GM23338 (cell line): ENCODE data around the gene CD38. TPM values are rescaled to one million over a fixed set of nuclear protein-coding genes. Genes with fewer than 3 reads are reported as not detected.

Source experiments
- ATAC-seq: fragments of 200-7000 bp; cut with Tn5 transposase; 3 replicates; pipeline ENCODE4 v1.9.1; 2020
- DNase-seq: peaks from one replicate; pipeline ENCODE4 v3.0.0-alpha.2; 2015; ENCODE audit warnings: low spot score
- H2AFZ ChIP-seq: fragments of 200-600 bp; sonication (generic); 2 replicates; pipeline ENCODE4 v1.8.0; 2016; ENCODE audit warnings: antibody characterized with exemption, mild to moderate bottlenecking, moderate library complexity
- H3F3A ChIP-seq: fragments of 200-600 bp; sonication (generic); replicated peaks from 2 replicates; pipeline ENCODE4 v1.8.0; 2017; ENCODE audit warnings: antibody characterized with exemption, mixed run types, low read depth
- H3K27ac ChIP-seq: fragments of 200-600 bp; sonication (generic); 2 replicates; pipeline ENCODE4 v1.6.1; 2016; ENCODE audit warnings: low read depth
- H3K27me3 ChIP-seq: fragments of 200-600 bp; sonication (generic); 2 replicates; pipeline ENCODE4 v1.8.0; 2016; ENCODE audit warnings: mild to moderate bottlenecking, mixed run types, moderate library complexity; ENCODE audit not compliant: insufficient read depth
- H3K36me3 ChIP-seq: fragments of 200-600 bp; sonication (generic); 2 replicates; pipeline ENCODE4 v1.8.0; 2016; ENCODE audit warnings: mild to moderate bottlenecking; ENCODE audit not compliant: insufficient read depth
- H3K4me1 ChIP-seq: fragments of 200-600 bp; sonication (generic); 2 replicates; pipeline ENCODE4 v1.8.0; 2016; ENCODE audit warnings: mild to moderate bottlenecking, moderate library complexity; ENCODE audit not compliant: insufficient read depth
- H3K4me2 ChIP-seq: fragments of 200-600 bp; sonication (generic); 2 replicates; pipeline ENCODE4 v1.7.1; 2017; ENCODE audit warnings: mixed run types
- H3K4me3 ChIP-seq: fragments of 200-600 bp; sonication (generic); 2 replicates; pipeline ENCODE4 v1.6.1; 2016; ENCODE audit warnings: mixed run types
- H3K79me2 ChIP-seq: fragments of 200-600 bp; sonication (generic); replicated peaks from 2 replicates; pipeline ENCODE4 v1.8.0; 2017; ENCODE audit warnings: mild to moderate bottlenecking; ENCODE audit not compliant: insufficient read depth
- H3K9me2 ChIP-seq: fragments of 200-600 bp; sonication (generic); 2 replicates; pipeline ENCODE4 v1.8.0; 2017; ENCODE audit not compliant: insufficient read depth
- H4K20me1 ChIP-seq: fragments of 200-600 bp; sonication (generic); replicated peaks from 2 replicates; pipeline ENCODE4 v1.8.0; 2017; ENCODE audit warnings: mild to moderate bottlenecking; ENCODE audit not compliant: insufficient read depth
- H3K27ac Mint-ChIP-seq: 2 replicates; pipeline ENCODE4 v1.8.0; 2020; ENCODE audit warnings: inconsistent platforms, mild to moderate bottlenecking, moderate library complexity, mixed read lengths
- H3K27me3 Mint-ChIP-seq: 3 replicates; pipeline ENCODE4 v1.8.0; 2022; ENCODE audit warnings: low read depth, mild to moderate bottlenecking, moderate library complexity, mixed read lengths, inconsistent platforms; ENCODE audit not compliant: insufficient read depth, poor library complexity
- H3K36me3 Mint-ChIP-seq: 3 replicates; pipeline ENCODE4 v1.8.0; 2021; ENCODE audit warnings: low read depth, mild to moderate bottlenecking, inconsistent platforms, moderate library complexity, mixed read lengths
- H3K4me1 Mint-ChIP-seq: 3 replicates; pipeline ENCODE4 v1.8.0; 2020; ENCODE audit warnings: mild to moderate bottlenecking, inconsistent platforms, mixed read lengths
- H3K4me3 Mint-ChIP-seq: 3 replicates; pipeline ENCODE4 v1.8.0; 2021; ENCODE audit warnings: moderate library complexity, mild to moderate bottlenecking, inconsistent platforms, mixed read lengths
- H3K9me3 Mint-ChIP-seq: 3 replicates; pipeline ENCODE4 v1.8.0; 2020; ENCODE audit warnings: moderate library complexity, mild to moderate bottlenecking, inconsistent platforms, mixed read lengths
- CREB1 ChIP-seq: fragments of 250-450 bp; sonication (Bioruptor Pico); IDR thresholded peaks from 2 replicates; pipeline ENCODE4 v1.5.0; 2020; ENCODE audit warnings: low read depth, mild to moderate bottlenecking, moderate library complexity
- ETS1 ChIP-seq: IDR thresholded peaks from 2 replicates; pipeline ENCODE4 v1.6.1; 2016; ENCODE audit warnings: antibody characterized with exemption
- EZH2 ChIP-seq: fragments of 200-600 bp; sonication (generic); IDR thresholded peaks from one replicate; pipeline ENCODE4 v1.8.0; 2017; ENCODE audit warnings: antibody characterized with exemption, mild to moderate bottlenecking, low read depth; ENCODE audit not compliant: unreplicated experiment
- EZH2phosphoT487 ChIP-seq: fragments of 200-600 bp; sonication (generic); IDR thresholded peaks from one replicate; pipeline ENCODE4 v1.8.1; 2018; ENCODE audit warnings: antibody characterized with exemption; ENCODE audit not compliant: unreplicated experiment
- JUNB ChIP-seq: IDR thresholded peaks from one replicate; pipeline ENCODE4 v1.6.1; 2016; ENCODE audit warnings: antibody characterized with exemption; ENCODE audit not compliant: unreplicated experiment
- NANOG ChIP-seq: IDR thresholded peaks from 2 replicates; pipeline ENCODE4 v1.6.1; 2016; ENCODE audit warnings: antibody characterized with exemption, borderline replicate concordance
- POLR2AphosphoS5 ChIP-seq: IDR thresholded peaks from 2 replicates; pipeline ENCODE4 v1.6.1; 2016; ENCODE audit warnings: antibody characterized with exemption, low read depth
- REST ChIP-seq: IDR thresholded peaks from one replicate; pipeline ENCODE4 v1.6.1; 2018; ENCODE audit warnings: antibody characterized with exemption; ENCODE audit not compliant: unreplicated experiment
- STAT1 ChIP-seq: IDR thresholded peaks from one replicate; pipeline ENCODE4 v1.6.1; 2016; ENCODE audit warnings: antibody characterized with exemption; ENCODE audit not compliant: unreplicated experiment
- ZNF114 ChIP-seq: fragments of 250-450 bp; sonication (Bioruptor Pico); IDR thresholded peaks from 2 replicates; pipeline ENCODE4 v1.5.0; 2020; ENCODE audit warnings: mild to moderate bottlenecking, moderate library complexity
- ZNF331 ChIP-seq: fragments of 250-450 bp; sonication (Bioruptor Pico); IDR thresholded peaks from 2 replicates; pipeline ENCODE4 v1.5.0; 2020; ENCODE audit warnings: low read depth, mild to moderate bottlenecking, moderate library complexity
- polyA plus RNA-seq: library from polyadenylated mRNA; unstranded; fragments of >200 nt; fragmentation: Nextera tagmentation; extraction: Ambion mirVana; gene quantifications from 2 replicates; pipeline ENCODE4 v1.2.1, GENCODE V29; 2016
- total RNA-seq: library from RNA; depleted of rRNA; stranded (reverse); fragments of >200 nt; shearing (Covaris generic); gene quantifications from 2 replicates; pipeline ENCODE4 v1.2.3, GENCODE V29; 2014
- TF ChIP-seq, protein P1 (sequence below): fragments of 250-450 bp; sonication (Bioruptor Pico); IDR thresholded peaks from 2 replicates; pipeline ENCODE4 v1.5.0; 2020; ENCODE audit warnings: mild to moderate bottlenecking, moderate library complexity
- TF ChIP-seq, protein P2 (sequence below), 2 experiments: fragments of 200-600 bp in 1 of 2; sonication (generic) in 1 of 2; conservative IDR thresholded peaks; 2 replicates each; pipeline versions ENCODE4 v1.5.1 to v1.6.1; 2016 to 2017; ENCODE audit warnings: antibody characterized with exemption in 2 of 2, low read depth in 2 of 2, mild to moderate bottlenecking in 2 of 2, moderate library complexity in 1 of 2

CD38 gene
- total and polyA plus RNA-seq, 2 experiments from 2014 or later = 0.17 to 0.24 TPM

DNA sequence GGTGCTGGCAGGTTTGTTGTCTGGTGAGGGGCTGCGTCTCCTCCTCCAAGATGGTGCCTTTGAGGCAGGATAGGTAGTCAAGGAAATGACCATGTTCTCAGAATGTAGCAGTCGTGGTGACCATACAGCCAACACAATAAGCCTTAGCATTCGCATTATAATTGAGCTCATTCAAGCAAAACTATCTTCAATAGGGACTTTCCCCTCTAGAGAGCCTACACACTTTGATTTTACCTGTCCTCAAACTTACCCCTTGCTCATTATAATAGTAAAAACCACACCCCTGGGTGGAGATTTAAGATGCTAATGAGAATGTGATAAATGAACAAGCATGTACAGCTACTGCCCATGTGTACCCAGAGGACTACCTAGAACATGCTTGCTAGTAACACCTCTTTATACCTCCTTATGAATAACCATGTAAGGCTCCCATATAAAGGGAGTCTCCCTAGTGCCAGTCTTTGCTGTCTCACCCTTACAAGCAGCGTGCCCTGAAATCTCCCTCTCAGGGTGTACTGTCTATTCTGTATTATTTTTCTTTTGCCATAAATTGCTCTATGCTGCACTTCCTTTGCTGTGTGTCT lies 112.2 kb downstream of the CD38 start:
- no peaks in the 10 kb centered on the region for H3K27me3 ChIP-seq
- no peak for DNase-seq
- peaks cover 7% of the 10 kb centered on the region for H3K4me1 Mint-ChIP-seq
- H3K27ac Mint-ChIP-seq = no peak overlapping the region
- no peak overlapping the region for H3K4me3 ChIP-seq
- ATAC-seq = no peak
- H2AFZ ChIP-seq = 0 out of 2 replicates have a peak overlapping the region, but pooled peaks have one; percentile 83
- TF ChIP-seq ZNF331 (CRISPR knock-in tag) = no peak
- TF ChIP-seq, protein P1, sequence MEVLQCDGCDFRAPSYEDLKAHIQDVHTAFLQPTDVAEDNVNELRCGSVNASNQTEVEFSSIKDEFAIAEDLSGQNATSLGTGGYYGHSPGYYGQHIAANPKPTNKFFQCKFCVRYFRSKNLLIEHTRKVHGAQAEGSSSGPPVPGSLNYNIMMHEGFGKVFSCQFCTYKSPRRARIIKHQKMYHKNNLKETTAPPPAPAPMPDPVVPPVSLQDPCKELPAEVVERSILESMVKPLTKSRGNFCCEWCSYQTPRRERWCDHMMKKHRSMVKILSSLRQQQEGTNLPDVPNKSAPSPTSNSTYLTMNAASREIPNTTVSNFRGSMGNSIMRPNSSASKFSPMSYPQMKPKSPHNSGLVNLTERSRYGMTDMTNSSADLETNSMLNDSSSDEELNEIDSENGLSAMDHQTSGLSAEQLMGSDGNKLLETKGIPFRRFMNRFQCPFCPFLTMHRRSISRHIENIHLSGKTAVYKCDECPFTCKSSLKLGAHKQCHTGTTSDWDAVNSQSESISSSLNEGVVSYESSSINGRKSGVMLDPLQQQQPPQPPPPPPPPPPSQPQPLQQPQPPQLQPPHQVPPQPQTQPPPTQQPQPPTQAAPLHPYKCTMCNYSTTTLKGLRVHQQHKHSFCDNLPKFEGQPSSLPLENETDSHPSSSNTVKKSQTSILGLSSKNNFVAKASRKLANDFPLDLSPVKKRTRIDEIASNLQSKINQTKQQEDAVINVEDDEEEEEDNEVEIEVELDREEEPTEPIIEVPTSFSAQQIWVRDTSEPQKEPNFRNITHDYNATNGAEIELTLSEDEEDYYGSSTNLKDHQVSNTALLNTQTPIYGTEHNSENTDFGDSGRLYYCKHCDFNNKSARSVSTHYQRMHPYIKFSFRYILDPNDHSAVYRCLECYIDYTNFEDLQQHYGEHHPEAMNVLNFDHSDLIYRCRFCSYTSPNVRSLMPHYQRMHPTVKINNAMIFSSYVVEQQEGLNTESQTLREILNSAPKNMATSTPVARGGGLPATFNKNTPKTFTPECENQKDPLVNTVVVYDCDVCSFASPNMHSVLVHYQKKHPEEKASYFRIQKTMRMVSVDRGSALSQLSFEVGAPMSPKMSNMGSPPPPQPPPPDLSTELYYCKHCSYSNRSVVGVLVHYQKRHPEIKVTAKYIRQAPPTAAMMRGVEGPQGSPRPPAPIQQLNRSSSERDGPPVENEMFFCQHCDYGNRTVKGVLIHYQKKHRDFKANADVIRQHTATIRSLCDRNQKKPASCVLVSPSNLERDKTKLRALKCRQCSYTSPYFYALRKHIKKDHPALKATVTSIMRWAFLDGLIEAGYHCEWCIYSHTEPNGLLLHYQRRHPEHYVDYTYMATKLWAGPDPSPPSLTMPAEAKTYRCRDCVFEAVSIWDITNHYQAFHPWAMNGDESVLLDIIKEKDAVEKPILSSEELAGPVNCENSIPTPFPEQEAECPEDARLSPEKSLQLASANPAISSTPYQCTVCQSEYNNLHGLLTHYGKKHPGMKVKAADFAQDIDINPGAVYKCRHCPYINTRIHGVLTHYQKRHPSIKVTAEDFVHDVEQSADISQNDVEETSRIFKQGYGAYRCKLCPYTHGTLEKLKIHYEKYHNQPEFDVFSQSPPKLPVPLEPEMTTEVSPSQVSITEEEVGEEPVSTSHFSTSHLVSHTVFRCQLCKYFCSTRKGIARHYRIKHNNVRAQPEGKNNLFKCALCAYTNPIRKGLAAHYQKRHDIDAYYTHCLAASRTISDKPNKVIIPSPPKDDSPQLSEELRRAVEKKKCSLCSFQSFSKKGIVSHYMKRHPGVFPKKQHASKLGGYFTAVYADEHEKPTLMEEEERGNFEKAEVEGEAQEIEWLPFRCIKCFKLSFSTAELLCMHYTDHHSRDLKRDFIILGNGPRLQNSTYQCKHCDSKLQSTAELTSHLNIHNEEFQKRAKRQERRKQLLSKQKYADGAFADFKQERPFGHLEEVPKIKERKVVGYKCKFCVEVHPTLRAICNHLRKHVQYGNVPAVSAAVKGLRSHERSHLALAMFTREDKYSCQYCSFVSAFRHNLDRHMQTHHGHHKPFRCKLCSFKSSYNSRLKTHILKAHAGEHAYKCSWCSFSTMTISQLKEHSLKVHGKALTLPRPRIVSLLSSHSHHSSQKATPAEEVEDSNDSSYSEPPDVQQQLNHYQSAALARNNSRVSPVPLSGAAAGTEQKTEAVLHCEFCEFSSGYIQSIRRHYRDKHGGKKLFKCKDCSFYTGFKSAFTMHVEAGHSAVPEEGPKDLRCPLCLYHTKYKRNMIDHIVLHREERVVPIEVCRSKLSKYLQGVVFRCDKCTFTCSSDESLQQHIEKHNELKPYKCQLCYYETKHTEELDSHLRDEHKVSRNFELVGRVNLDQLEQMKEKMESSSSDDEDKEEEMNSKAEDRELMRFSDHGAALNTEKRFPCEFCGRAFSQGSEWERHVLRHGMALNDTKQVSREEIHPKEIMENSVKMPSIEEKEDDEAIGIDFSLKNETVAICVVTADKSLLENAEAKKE (CRISPR knock-in tag) = no peak
- TF ChIP-seq REST = no peak
- no peak for TF ChIP-seq EZH2phosphoT487
- no peak for TF ChIP-seq CREB1 (CRISPR knock-in tag)
- TF ChIP-seq JUNB = no peak
- no peak for TF ChIP-seq EZH2
- TF ChIP-seq ETS1 = no peak
- TF ChIP-seq POLR2AphosphoS5 = no peak
- no peak for TF ChIP-seq STAT1
- TF ChIP-seq ZNF114 (CRISPR knock-in tag) = no peak
- TF ChIP-seq NANOG = no peak
- TF ChIP-seq, protein P2, sequence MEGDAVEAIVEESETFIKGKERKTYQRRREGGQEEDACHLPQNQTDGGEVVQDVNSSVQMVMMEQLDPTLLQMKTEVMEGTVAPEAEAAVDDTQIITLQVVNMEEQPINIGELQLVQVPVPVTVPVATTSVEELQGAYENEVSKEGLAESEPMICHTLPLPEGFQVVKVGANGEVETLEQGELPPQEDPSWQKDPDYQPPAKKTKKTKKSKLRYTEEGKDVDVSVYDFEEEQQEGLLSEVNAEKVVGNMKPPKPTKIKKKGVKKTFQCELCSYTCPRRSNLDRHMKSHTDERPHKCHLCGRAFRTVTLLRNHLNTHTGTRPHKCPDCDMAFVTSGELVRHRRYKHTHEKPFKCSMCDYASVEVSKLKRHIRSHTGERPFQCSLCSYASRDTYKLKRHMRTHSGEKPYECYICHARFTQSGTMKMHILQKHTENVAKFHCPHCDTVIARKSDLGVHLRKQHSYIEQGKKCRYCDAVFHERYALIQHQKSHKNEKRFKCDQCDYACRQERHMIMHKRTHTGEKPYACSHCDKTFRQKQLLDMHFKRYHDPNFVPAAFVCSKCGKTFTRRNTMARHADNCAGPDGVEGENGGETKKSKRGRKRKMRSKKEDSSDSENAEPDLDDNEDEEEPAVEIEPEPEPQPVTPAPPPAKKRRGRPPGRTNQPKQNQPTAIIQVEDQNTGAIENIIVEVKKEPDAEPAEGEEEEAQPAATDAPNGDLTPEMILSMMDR (conservative IDR thresholded peaks at IDR 0.05; ENCODE audit: low read depth in 2 of 2) = no peak
- peaks cover 12% of the 10 kb centered on the region for H3K9me2 ChIP-seq
- no peaks in the 10 kb centered on the region for H3K79me2 ChIP-seq
- no peaks in the 10 kb centered on the region for H3K9me3 Mint-ChIP-seq
- no peak overlapping the region for H3K27ac ChIP-seq
- no peak overlapping the region for H3K4me3 Mint-ChIP-seq
- no peaks in the 10 kb centered on the region for H4K20me1 ChIP-seq
- H3K36me3 Mint-ChIP-seq = no peaks in the 10 kb centered on the region
- H3F3A ChIP-seq = no peaks in the 10 kb centered on the region
- H3K4me2 ChIP-seq = no peak overlapping the region
- no peaks in the 10 kb centered on the region for H3K36me3 ChIP-seq
- H3K27me3 Mint-ChIP-seq = peaks cover 2% of the 10 kb centered on the region
- H3K4me1 ChIP-seq = 0 out of 2 replicates have a peak, but pooled peaks cover 6% of the 10 kb centered on the region
